DND-41 (cell line): ENCODE results near the gene MACF1.

ENCODE experiments used
- ATAC-seq: fragments of 200-7000 bp; cut with Tn5 transposase; 3 replicates; pipeline ENCODE4 v1.9.1; 2021; ENCODE audit warnings: low read depth; ENCODE audit not compliant: insufficient read depth
- DNase-seq: peaks from one replicate; pipeline ENCODE4 v3.0.0-alpha.2; 2020
- H2AFZ ChIP-seq: 2 replicates; pipeline ENCODE4 v1.6.0; 2012; ENCODE audit warnings: low read depth, low read length
- H3K27ac ChIP-seq: 2 replicates; pipeline ENCODE4 v1.5.1; 2012; ENCODE audit warnings: low read length, inconsistent platforms
- H3K27me3 ChIP-seq: fragments of 200-600 bp; sonication (generic); 2 replicates; pipeline ENCODE4 v1.6.0; 2012; ENCODE audit warnings: low read length, mild to moderate bottlenecking, inconsistent platforms; ENCODE audit not compliant: insufficient read depth, poor library complexity
- H3K36me3 ChIP-seq: 2 replicates; pipeline ENCODE4 v1.5.1; 2012; ENCODE audit warnings: low read length, inconsistent platforms; ENCODE audit not compliant: insufficient read depth
- H3K4me1 ChIP-seq: 2 replicates; pipeline ENCODE4 v1.5.1; 2012; ENCODE audit warnings: mild to moderate bottlenecking, low read length; ENCODE audit not compliant: insufficient read depth
- H3K4me2 ChIP-seq: 2 replicates; pipeline ENCODE4 v1.6.0; 2012; ENCODE audit warnings: mild to moderate bottlenecking, moderate library complexity, low read length, inconsistent platforms; ENCODE audit not compliant: insufficient read depth
- H3K4me3 ChIP-seq, 2 experiments: fragments of 200-600 bp in 1 of 2; shearing (Covaris generic) in 1 of 2; 2 replicates each; pipeline ENCODE4 v1.5.1; 2012 to 2016; ENCODE audit warnings: inconsistent platforms in 2 of 2, low read length in 2 of 2, mild to moderate bottlenecking in 2 of 2, low read depth in 1 of 2, moderate library complexity in 1 of 2
- H3K79me2 ChIP-seq: 2 replicates; pipeline ENCODE4 v1.6.0; 2012; ENCODE audit warnings: low read length, inconsistent platforms; ENCODE audit not compliant: insufficient read depth
- H3K9ac ChIP-seq: 2 replicates; pipeline ENCODE4 v1.6.0; 2012; ENCODE audit warnings: low read depth, mild to moderate bottlenecking, inconsistent platforms, low read length, moderate library complexity
- H3K9me3 ChIP-seq: 2 replicates; pipeline ENCODE4 v1.5.1; 2012; ENCODE audit warnings: low read length, moderate library complexity, mild to moderate bottlenecking, inconsistent platforms; ENCODE audit not compliant: insufficient read depth, severe bottlenecking
- H4K20me1 ChIP-seq: 2 replicates; pipeline ENCODE4 v1.6.0; 2012; ENCODE audit warnings: low read length; ENCODE audit not compliant: insufficient read depth
- CTCF ChIP-seq: IDR thresholded peaks from 2 replicates; pipeline ENCODE4 v1.5.1; 2012; ENCODE audit warnings: borderline replicate concordance, low read length, moderate library complexity, mild to moderate bottlenecking; ENCODE audit not compliant: poor library complexity, severe bottlenecking; ENCODE audit errors: extremely low read depth
- EZH2 ChIP-seq: IDR thresholded peaks from 3 replicates; pipeline ENCODE4 v1.6.1; 2012; ENCODE audit warnings: borderline replicate concordance, low read depth, mild to moderate bottlenecking, moderate library complexity, low read length, inconsistent platforms; ENCODE audit not compliant: severe bottlenecking

The MACF1 gene

GRCh38 chr1:39394598-39394997 is 190.1 kb downstream of the MACF1 start:
- no peak overlapping the region for H3K9ac ChIP-seq
- DNase-seq: no peak
- TF ChIP-seq CTCF: no peak
- TF ChIP-seq EZH2: no peak
- peaks cover 18% of the 10 kb centered on the region; the same call in 1 of the 2 replicates for H3K79me2 ChIP-seq
- H3K9me3 ChIP-seq: no peaks in the 10 kb centered on the region
- no peaks in the 10 kb centered on the region for H3K27me3 ChIP-seq
- H3K36me3 ChIP-seq: peaks cover 26% of the 10 kb centered on the region; the same call in 1 of the 2 replicates
- H2AFZ ChIP-seq: no peak overlapping the region
- peaks cover 9% of the 10 kb centered on the region for H4K20me1 ChIP-seq
- no peak overlapping the region for H3K27ac ChIP-seq
- H3K4me2 ChIP-seq: no peak overlapping the region
- ATAC-seq: no peak
- no peaks in the 10 kb centered on the region for H3K4me1 ChIP-seq
- H3K4me3 ChIP-seq: no peak overlapping the region

- no peak overlapping the region for H2AFZ ChIP-seq
- peaks cover 18% of the 10 kb centered on the region; the same call in 1 of the 2 replicates for H3K79me2 ChIP-seq
- H3K4me2 ChIP-seq: no peak overlapping the region
- H3K27ac ChIP-seq: no peak overlapping the region
- DNase-seq (no peak), ATAC-seq (no peak)
- H3K9me3 ChIP-seq: no peaks in the 10 kb centered on the region
- H3K4me1 ChIP-seq: no peaks in the 10 kb centered on the region
- H3K27me3 ChIP-seq: no peaks in the 10 kb centered on the region
- TF ChIP-seq CTCF (no peak), EZH2 (no peak)
- no peak overlapping the region for H3K4me3 ChIP-seq
- H3K9ac ChIP-seq: no peak overlapping the region
- H4K20me1 ChIP-seq: peaks cover 9% of the 10 kb centered on the region
- H3K36me3 ChIP-seq: peaks cover 21% of the 10 kb centered on the region; the same call in 1 of the 2 replicates
These were observed 190.9 kb downstream of the MACF1 start for GRCh38 chr1:39395357-39395831.

GRCh38 chr1:39396671-39397070 is 192.2 kb downstream of the MACF1 start:
- peaks cover 13% of the 10 kb centered on the region; the same call in 1 of the 2 replicates for H3K79me2 ChIP-seq

More at GRCh38 chr1:39396671-39397070, 192.2 kb downstream of the MACF1 start:
- Histone ChIP-seq H3K36me3 (peaks cover 14% of the 10 kb centered on the region; the same call in 1 of the 2 replicates), H3K27me3 (no peaks in the 10 kb centered on the region), H3K9me3 (no peaks in the 10 kb centered on the region), H4K20me1 (peaks cover 4% of the 10 kb centered on the region), H3K4me1 (no peaks in the 10 kb centered on the region), H3K27ac (no peak overlapping the region), H3K4me3 (no peak overlapping the region), H3K9ac (no peak overlapping the region), H3K4me2 (no peak overlapping the region), H2AFZ (no peak overlapping the region)
- DNase-seq (no peak), ATAC-seq (no peak)
- no peak for TF ChIP-seq EZH2
- TF ChIP-seq CTCF: no peak
